Mesenchymal stem cell (in vitro differentiated cells and primary cell): ENCODE data around the gene MSH2.
A peak's percentile ranks its signal among the peaks of the same experiment; 100 is the strongest.

Source experiments
- DNase-seq: peaks from one replicate; pipeline ENCODE4 v3.0.0-alpha.2; 2013
- H2AFZ ChIP-seq: one replicate; pipeline ENCODE4 v1.6.1; 2013; ENCODE audit warnings: low read depth, mild to moderate bottlenecking, control low read depth, inconsistent platforms, low read length, moderate library complexity
- H2AK5ac ChIP-seq: 2 replicates; pipeline ENCODE4 v1.6.1; 2013; ENCODE audit warnings: low read length, moderate library complexity, mild to moderate bottlenecking, inconsistent platforms; ENCODE audit not compliant: severe bottlenecking
- H2BK120ac ChIP-seq: one replicate; pipeline ENCODE4 v1.6.1; 2013; ENCODE audit warnings: low read depth, mild to moderate bottlenecking, inconsistent platforms, low read length, moderate library complexity
- H2BK12ac ChIP-seq, 2 experiments: one replicate each; pipeline ENCODE4 v1.6.1; 2013; ENCODE audit warnings: inconsistent platforms in 2 of 2, low read length in 2 of 2, mild to moderate bottlenecking in 2 of 2, moderate library complexity in 2 of 2, control low read depth in 1 of 2
- H2BK15ac ChIP-seq: one replicate; pipeline ENCODE4 v1.6.1; 2013; ENCODE audit warnings: mild to moderate bottlenecking, low read depth, inconsistent platforms; ENCODE audit not compliant: poor library complexity, severe bottlenecking
- H2BK5ac ChIP-seq: 2 replicates; pipeline ENCODE4 v1.6.1; 2013; ENCODE audit warnings: low read depth, mild to moderate bottlenecking, low read length, control low read depth, inconsistent platforms; ENCODE audit not compliant: poor library complexity, severe bottlenecking
- H3K14ac ChIP-seq, 2 experiments: one replicate each; pipeline ENCODE4 v1.6.1; 2013; ENCODE audit warnings: inconsistent platforms in 2 of 2, low read length in 2 of 2, control low read depth in 1 of 2, mild to moderate bottlenecking in 1 of 2, moderate library complexity in 1 of 2
- H3K18ac ChIP-seq, 2 experiments: one replicate each; pipeline ENCODE4 v1.6.1; 2013; ENCODE audit warnings: inconsistent platforms in 2 of 2, low read length in 2 of 2, control low read depth in 1 of 2, low read depth in 1 of 2, mild to moderate bottlenecking in 1 of 2
- H3K23ac ChIP-seq, 2 experiments: one replicate each; pipeline ENCODE4 v1.6.1; 2013; ENCODE audit warnings: inconsistent platforms in 2 of 2, low read length in 2 of 2, mild to moderate bottlenecking in 2 of 2, moderate library complexity in 2 of 2, control low read depth in 1 of 2
- H3K27ac ChIP-seq: 2 replicates; pipeline ENCODE4 v1.5.1; 2013; ENCODE audit warnings: mild to moderate bottlenecking, moderate library complexity, low read length, control low read depth, inconsistent platforms; ENCODE audit not compliant: poor library complexity, severe bottlenecking
- H3K27me3 ChIP-seq, 2 experiments: 2 replicates each; pipeline versions ENCODE4 v1.6.1 to v1.7.0; 2013; ENCODE audit warnings: low read length in 2 of 2, mild to moderate bottlenecking in 2 of 2, moderate library complexity in 2 of 2, control low read depth in 1 of 2, inconsistent platforms in 1 of 2; ENCODE audit not compliant: control insufficient read depth in 1 of 2, insufficient read depth in 1 of 2
- H3K36me3 ChIP-seq, 2 experiments: 2 replicates each; pipeline versions ENCODE4 v1.6.1 to v1.7.0; 2013; ENCODE audit warnings: low read length in 2 of 2, control low read depth in 1 of 2, inconsistent platforms in 1 of 2, low read depth in 1 of 2, mild to moderate bottlenecking in 1 of 2; ENCODE audit not compliant: insufficient read depth in 2 of 2, control insufficient read depth in 1 of 2
- H3K4ac ChIP-seq, 2 experiments: one replicate each; pipeline ENCODE4 v1.6.1; 2013; ENCODE audit warnings: inconsistent platforms in 2 of 2, low read length in 2 of 2, mild to moderate bottlenecking in 2 of 2, moderate library complexity in 2 of 2, control low read depth in 1 of 2, low read depth in 1 of 2
- H3K4me1 ChIP-seq: 2 replicates; pipeline ENCODE4 v1.6.1; 2013; ENCODE audit warnings: low read depth, low read length, control low read depth; ENCODE audit not compliant: control insufficient read depth, insufficient read depth
- H3K4me2 ChIP-seq: 2 replicates; pipeline ENCODE4 v1.6.1; 2013; ENCODE audit warnings: low read length, mild to moderate bottlenecking, inconsistent platforms; ENCODE audit not compliant: poor library complexity, severe bottlenecking
- H3K4me3 ChIP-seq, 2 experiments: 2 replicates each; pipeline versions ENCODE4 v1.5.1 to v1.7.0; 2013; ENCODE audit warnings: low read length in 2 of 2, mild to moderate bottlenecking in 2 of 2, control low read depth in 1 of 2, low read depth in 1 of 2; ENCODE audit not compliant: insufficient read depth in 1 of 2
- H3K79me1 ChIP-seq: replicated peaks from 2 replicates; pipeline ENCODE4 v1.6.1; 2013; ENCODE audit warnings: mild to moderate bottlenecking, control low read depth, low read length, inconsistent platforms; ENCODE audit not compliant: poor library complexity, severe bottlenecking
- H3K9ac ChIP-seq: 2 replicates; pipeline ENCODE4 v1.7.0; 2013; ENCODE audit warnings: mild to moderate bottlenecking, low read length, moderate library complexity
- H3K9me3 ChIP-seq: 2 replicates; pipeline ENCODE4 v1.7.0; 2013; ENCODE audit warnings: mild to moderate bottlenecking, low read length; ENCODE audit not compliant: control insufficient read depth
- H4K8ac ChIP-seq: one replicate; pipeline ENCODE4 v1.6.1; 2013; ENCODE audit warnings: inconsistent platforms, mild to moderate bottlenecking, low read length, moderate library complexity
- H4K91ac ChIP-seq: one replicate; pipeline ENCODE4 v1.6.1; 2013; ENCODE audit warnings: mild to moderate bottlenecking, low read length, inconsistent platforms
- WGBS: methylation state at CpG from one replicate; pipeline ENCODE4 v1.1.7; 2013; ENCODE audit warnings: mixed read lengths; 5-methylcytosine and 5-hydroxymethylcytosine counted together

MSH2 gene

GRCh38 chr2:47519147-47519537 lies 116.2 kb downstream of the MSH2 start:
- no peak overlapping the region for H2AFZ ChIP-seq
- no peaks in the 10 kb centered on the region for H3K79me1 ChIP-seq
- no peak overlapping the region for H2BK120ac ChIP-seq
- H3K4ac ChIP-seq = no peak overlapping the region
- H2BK5ac ChIP-seq = no peak overlapping the region
- H4K8ac ChIP-seq = no peak overlapping the region
- no peak overlapping the region for H3K4me2 ChIP-seq
- 97% methylated on average over 9 of the region's 9 CpGs for whole genome bisulfite sequencing
- H3K36me3 ChIP-seq = no peaks in the 10 kb centered on the region
- H3K27ac ChIP-seq = no peak overlapping the region
- no peak overlapping the region for H3K23ac ChIP-seq
- no peak overlapping the region for H4K91ac ChIP-seq
- H2AK5ac ChIP-seq = no peak overlapping the region
- H2BK15ac ChIP-seq = no peak overlapping the region
- H2BK12ac ChIP-seq = no peak overlapping the region
- H3K9ac ChIP-seq = no peak overlapping the region
- no peaks in the 10 kb centered on the region for H3K9me3 ChIP-seq
- peaks cover 0 to 46% of the 10 kb centered on the region in 2 experiments for H3K27me3 ChIP-seq
- H3K14ac ChIP-seq = no peak overlapping the region
- no peak overlapping the region for H3K4me3 ChIP-seq
- no peak for DNase-seq
- H3K18ac ChIP-seq = no peak overlapping the region
- peaks cover 5% of the 10 kb centered on the region for H3K4me1 ChIP-seq

GRCh38 chr2:47519604-47520301 lies 116.8 kb downstream of the MSH2 start:
- H3K36me3 ChIP-seq = no peaks in the 10 kb centered on the region
- H3K18ac ChIP-seq = no peak overlapping the region
- no peak overlapping the region for H3K23ac ChIP-seq
- H2BK120ac ChIP-seq = no peak overlapping the region
- H2BK12ac ChIP-seq = no peak overlapping the region
- no peak overlapping the region for H3K27ac ChIP-seq
- DNase-seq = no peak
- no peaks in the 10 kb centered on the region for H3K9me3 ChIP-seq
- H3K4ac ChIP-seq = no peak overlapping the region
- no peak overlapping the region for H2BK5ac ChIP-seq
- no peak overlapping the region for H3K9ac ChIP-seq
- no peak overlapping the region for H2AK5ac ChIP-seq
- no peak overlapping the region for H4K8ac ChIP-seq
- no peak overlapping the region for H2AFZ ChIP-seq
- H4K91ac ChIP-seq = no peak overlapping the region
- peak overlapping the region in 1 of 2 experiments; percentile 66 for H3K14ac ChIP-seq
- H3K27me3 ChIP-seq = peaks cover 0 to 51% of the 10 kb centered on the region in 2 experiments
- no peak overlapping the region for H2BK15ac ChIP-seq
- no peak overlapping the region for H3K4me2 ChIP-seq
- H3K4me1 ChIP-seq = peaks cover 5% of the 10 kb centered on the region
- H3K79me1 ChIP-seq = no peaks in the 10 kb centered on the region
- no peak overlapping the region for H3K4me3 ChIP-seq
- WGBS = 88% methylated on average over 6 of the region's 9 CpGs

- H2AFZ ChIP-seq = no peak overlapping the region
- H3K4me3 ChIP-seq = peak overlapping the region in 1 of 2 experiments; percentile 75
- H3K36me3 ChIP-seq = no peaks in the 10 kb centered on the region
- H3K23ac ChIP-seq = no peak overlapping the region
- no peak for DNase-seq
- no peak overlapping the region for H3K4ac ChIP-seq
- H2BK5ac ChIP-seq = no peak overlapping the region
- WGBS = 90% methylated on average over 7 of the region's 8 CpGs
- peaks cover 5% of the 10 kb centered on the region for H3K4me1 ChIP-seq
- H4K91ac ChIP-seq = no peak overlapping the region
- H2BK12ac ChIP-seq = no peak overlapping the region
- peak overlapping the region in 1 of 2 experiments; percentile 66 for H3K14ac ChIP-seq
- H3K27ac ChIP-seq = no peak overlapping the region
- H3K18ac ChIP-seq = no peak overlapping the region
- H4K8ac ChIP-seq = no peak overlapping the region
- no peak overlapping the region for H2BK15ac ChIP-seq
- no peak overlapping the region for H3K9ac ChIP-seq
- no peak overlapping the region for H3K4me2 ChIP-seq
- no peak overlapping the region for H2AK5ac ChIP-seq
- peaks cover 0 to 56% of the 10 kb centered on the region in 2 experiments for H3K27me3 ChIP-seq
- H2BK120ac ChIP-seq = no peak overlapping the region
- no peaks in the 10 kb centered on the region for H3K79me1 ChIP-seq
- H3K9me3 ChIP-seq = no peaks in the 10 kb centered on the region
These were observed 117.3 kb downstream of the MSH2 start for GRCh38 chr2:47520302-47520630.

GRCh38 chr2:47520825-47521665 lies 118.1 kb downstream of the MSH2 start:
- Histone ChIP-seq H3K27me3 (peaks cover 0 to 62% of the 10 kb centered on the region in 2 experiments), H2BK15ac (peak overlapping the region; percentile 55), H3K9me3 (no peaks in the 10 kb centered on the region), H2AK5ac (no peak overlapping the region), H2BK12ac (no peak overlapping the region), H4K91ac (no peak overlapping the region), H3K36me3 (no peaks in the 10 kb centered on the region), H3K23ac (no peak overlapping the region), H3K4me1 (peaks cover 5% of the 10 kb centered on the region), H2BK5ac (no peak overlapping the region), H3K18ac (peak overlapping the region in 1 of 2 experiments; percentile 43), H2AFZ (no peak overlapping the region), H4K8ac (no peak overlapping the region), H3K9ac (peak overlapping the region; percentile 35), H3K79me1 (no peaks in the 10 kb centered on the region), H3K4me3 (peak overlapping the region; percentile 18 to 75), H3K4ac (no peak overlapping the region), H2BK120ac (no peak overlapping the region), H3K27ac (no peak overlapping the region), H3K14ac (peak overlapping the region in 1 of 2 experiments; percentile 18), H3K4me2 (no peak overlapping the region)
- no peak for DNase-seq
- 98% methylated on average over 97 of the region's 97 CpGs for WGBS
